PC-9 (cell line): Measurements from ENCODE around the gene COL4A2.

Experiments used
- CTCF ChIP-seq: fragments of 200-600 bp; sonication (generic); conservative IDR thresholded peaks from 2 replicates; pipeline ENCODE4 v1.6.1; 2017; ENCODE audit warnings: mixed run types, antibody characterized with exemption, mild to moderate bottlenecking, moderate library complexity
- EZH2 ChIP-seq: fragments of 200-600 bp; sonication (generic); IDR thresholded peaks from 2 replicates; pipeline ENCODE4 v1.8.0; 2017; ENCODE audit warnings: antibody characterized with exemption, low read depth

- TF ChIP-seq CTCF (no peak), EZH2 (no peak)
Observed at GRCh38 chr13:110331362-110331761, 24.3 kb downstream of the COL4A2 start.
